HL-60 (cell line): Measurements from ENCODE around the gene TAF3.

Source experiments
- DNase-seq, 2 experiments: peaks; one replicate each; pipeline ENCODE4 v3.0.0-alpha.2; 2010 to 2020; ENCODE audit warnings: low read depth in 1 of 2, low spot score in 1 of 2
- H3K27ac ChIP-seq: fragments of 250-450 bp; sonication (Bioruptor Pico); replicated peaks from 2 replicates; pipeline ENCODE4 v1.5.1; 2020; ENCODE audit warnings: mild to moderate bottlenecking, moderate library complexity
- H3K27me3 ChIP-seq: fragments of 250-450 bp; sonication (Bioruptor Pico); 2 replicates; pipeline ENCODE4 v1.5.1; 2021; ENCODE audit warnings: mild to moderate bottlenecking, moderate library complexity; ENCODE audit not compliant: insufficient read depth, poor library complexity, severe bottlenecking
- H3K4me3 ChIP-seq: replicated peaks from 2 replicates; pipeline ENCODE4 v1.5.1; 2011; ENCODE audit warnings: mild to moderate bottlenecking, control low read depth, low read length; ENCODE audit not compliant: insufficient read depth
- GABPA ChIP-seq: IDR thresholded peaks from 2 replicates; pipeline ENCODE4 v1.6.1; 2012; ENCODE audit warnings: low read depth
- POLR2AphosphoS5 ChIP-seq: IDR thresholded peaks from 2 replicates; pipeline ENCODE4 v1.6.1; 2012; ENCODE audit warnings: low read depth
- SPI1 ChIP-seq: IDR thresholded peaks from 2 replicates; pipeline ENCODE4 v1.6.1; 2012; ENCODE audit warnings: low read depth, mild to moderate bottlenecking, borderline replicate concordance
- TF ChIP-seq, protein P1 (sequence below): IDR thresholded peaks from one replicate; pipeline ENCODE4 v1.5.1; 2011; ENCODE audit warnings: low read length, control low read depth, inconsistent platforms; ENCODE audit not compliant: insufficient read depth
- TF ChIP-seq, protein P2 (sequence below): IDR thresholded peaks from 2 replicates; pipeline ENCODE4 v1.6.1; 2012; ENCODE audit warnings: low read depth; ENCODE audit not compliant: insufficient replicate concordance

Gene TAF3

GRCh38 chr10:8037199-8037801, 219.0 kb downstream of the TAF3 start:
- TF ChIP-seq, protein P1, sequence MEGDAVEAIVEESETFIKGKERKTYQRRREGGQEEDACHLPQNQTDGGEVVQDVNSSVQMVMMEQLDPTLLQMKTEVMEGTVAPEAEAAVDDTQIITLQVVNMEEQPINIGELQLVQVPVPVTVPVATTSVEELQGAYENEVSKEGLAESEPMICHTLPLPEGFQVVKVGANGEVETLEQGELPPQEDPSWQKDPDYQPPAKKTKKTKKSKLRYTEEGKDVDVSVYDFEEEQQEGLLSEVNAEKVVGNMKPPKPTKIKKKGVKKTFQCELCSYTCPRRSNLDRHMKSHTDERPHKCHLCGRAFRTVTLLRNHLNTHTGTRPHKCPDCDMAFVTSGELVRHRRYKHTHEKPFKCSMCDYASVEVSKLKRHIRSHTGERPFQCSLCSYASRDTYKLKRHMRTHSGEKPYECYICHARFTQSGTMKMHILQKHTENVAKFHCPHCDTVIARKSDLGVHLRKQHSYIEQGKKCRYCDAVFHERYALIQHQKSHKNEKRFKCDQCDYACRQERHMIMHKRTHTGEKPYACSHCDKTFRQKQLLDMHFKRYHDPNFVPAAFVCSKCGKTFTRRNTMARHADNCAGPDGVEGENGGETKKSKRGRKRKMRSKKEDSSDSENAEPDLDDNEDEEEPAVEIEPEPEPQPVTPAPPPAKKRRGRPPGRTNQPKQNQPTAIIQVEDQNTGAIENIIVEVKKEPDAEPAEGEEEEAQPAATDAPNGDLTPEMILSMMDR, result no peak
- TF ChIP-seq GABPA, result no peak
- TF ChIP-seq, protein P2, sequence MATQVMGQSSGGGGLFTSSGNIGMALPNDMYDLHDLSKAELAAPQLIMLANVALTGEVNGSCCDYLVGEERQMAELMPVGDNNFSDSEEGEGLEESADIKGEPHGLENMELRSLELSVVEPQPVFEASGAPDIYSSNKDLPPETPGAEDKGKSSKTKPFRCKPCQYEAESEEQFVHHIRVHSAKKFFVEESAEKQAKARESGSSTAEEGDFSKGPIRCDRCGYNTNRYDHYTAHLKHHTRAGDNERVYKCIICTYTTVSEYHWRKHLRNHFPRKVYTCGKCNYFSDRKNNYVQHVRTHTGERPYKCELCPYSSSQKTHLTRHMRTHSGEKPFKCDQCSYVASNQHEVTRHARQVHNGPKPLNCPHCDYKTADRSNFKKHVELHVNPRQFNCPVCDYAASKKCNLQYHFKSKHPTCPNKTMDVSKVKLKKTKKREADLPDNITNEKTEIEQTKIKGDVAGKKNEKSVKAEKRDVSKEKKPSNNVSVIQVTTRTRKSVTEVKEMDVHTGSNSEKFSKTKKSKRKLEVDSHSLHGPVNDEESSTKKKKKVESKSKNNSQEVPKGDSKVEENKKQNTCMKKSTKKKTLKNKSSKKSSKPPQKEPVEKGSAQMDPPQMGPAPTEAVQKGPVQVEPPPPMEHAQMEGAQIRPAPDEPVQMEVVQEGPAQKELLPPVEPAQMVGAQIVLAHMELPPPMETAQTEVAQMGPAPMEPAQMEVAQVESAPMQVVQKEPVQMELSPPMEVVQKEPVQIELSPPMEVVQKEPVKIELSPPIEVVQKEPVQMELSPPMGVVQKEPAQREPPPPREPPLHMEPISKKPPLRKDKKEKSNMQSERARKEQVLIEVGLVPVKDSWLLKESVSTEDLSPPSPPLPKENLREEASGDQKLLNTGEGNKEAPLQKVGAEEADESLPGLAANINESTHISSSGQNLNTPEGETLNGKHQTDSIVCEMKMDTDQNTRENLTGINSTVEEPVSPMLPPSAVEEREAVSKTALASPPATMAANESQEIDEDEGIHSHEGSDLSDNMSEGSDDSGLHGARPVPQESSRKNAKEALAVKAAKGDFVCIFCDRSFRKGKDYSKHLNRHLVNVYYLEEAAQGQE, result no peak
- TF ChIP-seq SPI1, result no peak
- TF ChIP-seq POLR2AphosphoS5, result no peak
- Histone ChIP-seq H3K4me3 (no peak overlapping the region), H3K27ac (no peak overlapping the region), H3K27me3 (peaks cover 16% of the 10 kb centered on the region)
- DNase-seq, result no peak

DNA sequence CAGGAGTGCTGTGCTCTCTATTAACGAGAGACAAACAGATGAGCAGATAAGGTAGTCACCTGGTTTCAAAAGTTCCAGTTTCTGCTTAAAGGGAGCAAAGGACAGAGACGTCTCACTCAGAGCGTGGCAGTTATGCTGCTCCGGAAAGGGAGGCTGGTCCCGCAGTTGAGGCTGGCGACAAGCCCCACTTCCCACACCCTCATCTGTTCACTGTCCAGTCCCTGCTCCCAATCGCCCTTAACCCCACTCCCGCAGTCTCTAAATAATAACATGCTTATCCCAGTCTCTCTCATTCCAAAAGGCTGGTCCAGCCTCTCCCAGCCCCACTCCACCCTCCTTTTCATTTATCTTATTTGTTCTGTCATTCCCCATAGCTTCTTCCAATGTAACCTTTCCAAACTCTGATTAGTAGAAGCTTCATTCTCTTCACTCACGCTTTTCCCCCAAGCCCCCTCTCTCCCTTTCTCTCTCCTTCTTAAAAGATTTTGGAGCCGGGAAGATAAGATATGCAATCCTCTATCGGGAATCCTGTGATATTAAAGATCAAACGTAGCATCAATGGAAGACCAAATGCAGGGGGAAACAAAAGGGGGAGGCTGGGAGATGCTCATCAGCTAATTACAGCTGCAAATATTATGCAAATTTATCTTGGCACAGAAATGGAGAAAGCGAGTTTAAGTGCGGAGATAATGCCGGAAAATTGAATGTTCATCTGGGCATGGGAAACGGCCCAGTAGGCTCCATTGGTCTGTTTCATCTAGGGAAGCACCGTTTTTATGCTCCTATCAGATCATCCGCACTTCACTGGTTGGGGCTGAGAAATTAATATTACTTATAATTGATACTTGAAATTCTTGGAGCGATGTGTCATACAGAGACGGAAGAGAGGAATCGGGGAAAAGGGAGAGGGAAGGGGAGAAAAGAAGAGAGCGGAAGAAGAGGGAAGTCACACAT, 219.9 kb downstream of the TAF3 start:
- TF ChIP-seq SPI1 (no peak), GABPA (no peak), POLR2AphosphoS5 (no peak)
- TF ChIP-seq, protein P2, result no peak
- TF ChIP-seq, protein P1, result no peak
- Histone ChIP-seq H3K27ac (no peak overlapping the region), H3K4me3 (no peak overlapping the region), H3K27me3 (peaks cover 18% of the 10 kb centered on the region)
- no peak for DNase-seq

GRCh38 chr10:8039321-8039881, 221.1 kb downstream of the TAF3 start:
- TF ChIP-seq GABPA (no peak), SPI1 (no peak), POLR2AphosphoS5 (no peak)
- TF ChIP-seq, protein P2, result no peak
- TF ChIP-seq, protein P1, result no peak
- DNase-seq, result no peak
- no peak overlapping the region for H3K4me3 ChIP-seq
- H3K27ac ChIP-seq, result no peak overlapping the region
- peaks cover 20% of the 10 kb centered on the region for H3K27me3 ChIP-seq
